GM21619 (cell line): ENCODE measurements around the gene CD34.

ENCODE experiments used
- ATAC-seq: cut with Tn5 transposase; IDR thresholded peaks from one replicate; pipeline ENCODE4 v1.9.1; 2021; ENCODE audit not compliant: unreplicated experiment

Gene CD34

GRCh38 chr1:207857447-207857846, 53.5 kb downstream of the CD34 start:
- no peak for ATAC-seq

- no peak for ATAC-seq
Observed at GRCh38 chr1:207856276-207857023, 54.5 kb downstream of the CD34 start.

GRCh38 chr1:207854001-207854400, 56.9 kb downstream of the CD34 start:
- ATAC-seq, result no peak

- ATAC-seq, result no peak
Observed at GRCh38 chr1:207853372-207853757, 57.6 kb downstream of the CD34 start.

- ATAC-seq, result no peak
Observed at GRCh38 chr1:207852576-207853371, 58.2 kb downstream of the CD34 start.

- ATAC-seq, result no peak
Observed at GRCh38 chr1:207851696-207852095, 59.2 kb downstream of the CD34 start.

GRCh38 chr1:207850621-207851407, 60.1 kb downstream of the CD34 start:
- ATAC-seq, result no peak

- no peak for ATAC-seq
Observed at GRCh38 chr1:207849646-207850045, 61.3 kb downstream of the CD34 start.

GRCh38 chr1:207849016-207849415, 61.9 kb downstream of the CD34 start:
- ATAC-seq, result no peak

- ATAC-seq, result peak; percentile 51
Observed at GRCh38 chr1:207848234-207848633, 62.7 kb downstream of the CD34 start.

GRCh38 chr1:207847116-207847515, 63.8 kb downstream of the CD34 start:
- ATAC-seq, result no peak

GRCh38 chr1:207845109-207845508, 65.8 kb downstream of the CD34 start:
- ATAC-seq, result no peak

- ATAC-seq, result no peak
Observed at GRCh38 chr1:207844371-207844770, 66.6 kb downstream of the CD34 start.

GRCh38 chr1:207842506-207842905, 68.4 kb downstream of the CD34 start:
- no peak for ATAC-seq

- no peak for ATAC-seq
Observed at GRCh38 chr1:207841901-207842300, 69.0 kb downstream of the CD34 start.

GRCh38 chr1:207841293-207841692, 69.6 kb downstream of the CD34 start:
- no peak for ATAC-seq

GRCh38 chr1:207840380-207840779, 70.5 kb downstream of the CD34 start:
- ATAC-seq, result no peak

GRCh38 chr1:207839083-207839413, 71.9 kb downstream of the CD34 start:
- no peak for ATAC-seq

GRCh38 chr1:207838156-207839082, 72.5 kb downstream of the CD34 start:
- ATAC-seq, result no peak

GRCh38 chr1:207837673-207838072, 73.3 kb downstream of the CD34 start:
- no peak for ATAC-seq
